HEK293T (cell line): ENCODE data around the gene CAST.

Experiments
- L3MBTL2 ChIP-seq: fragments of 450-650 bp; conservative IDR thresholded peaks from 2 replicates; pipeline ENCODE4 v1.6.1; 2016; ENCODE audit warnings: mild to moderate bottlenecking
- PKNOX1 ChIP-seq: fragments of 450-650 bp; IDR thresholded peaks from 2 replicates; pipeline ENCODE4 v1.6.1; 2016

GRCh38 chr5:96742538-96742937 is 80.4 kb downstream of the CAST start:
- no peak for TF ChIP-seq PKNOX1
- TF ChIP-seq L3MBTL2, result no peak
